DMS114 treated with DMSO at 0.1 percent for 48 hours (cell line): ENCODE data around the gene SLC47A1.
"Not testable (repeated sequence)": the region's sequence is repeated elsewhere in the genome, so short reads cannot be mapped to it uniquely, and the experiment has no call there.

ENCODE experiments used
- DNase-seq: peaks from one replicate; lab custom pipeline; 2025; ENCODE audit not compliant: unreplicated experiment; lab: John Stamatoyannopoulos, UW

SLC47A1 gene

DNA sequence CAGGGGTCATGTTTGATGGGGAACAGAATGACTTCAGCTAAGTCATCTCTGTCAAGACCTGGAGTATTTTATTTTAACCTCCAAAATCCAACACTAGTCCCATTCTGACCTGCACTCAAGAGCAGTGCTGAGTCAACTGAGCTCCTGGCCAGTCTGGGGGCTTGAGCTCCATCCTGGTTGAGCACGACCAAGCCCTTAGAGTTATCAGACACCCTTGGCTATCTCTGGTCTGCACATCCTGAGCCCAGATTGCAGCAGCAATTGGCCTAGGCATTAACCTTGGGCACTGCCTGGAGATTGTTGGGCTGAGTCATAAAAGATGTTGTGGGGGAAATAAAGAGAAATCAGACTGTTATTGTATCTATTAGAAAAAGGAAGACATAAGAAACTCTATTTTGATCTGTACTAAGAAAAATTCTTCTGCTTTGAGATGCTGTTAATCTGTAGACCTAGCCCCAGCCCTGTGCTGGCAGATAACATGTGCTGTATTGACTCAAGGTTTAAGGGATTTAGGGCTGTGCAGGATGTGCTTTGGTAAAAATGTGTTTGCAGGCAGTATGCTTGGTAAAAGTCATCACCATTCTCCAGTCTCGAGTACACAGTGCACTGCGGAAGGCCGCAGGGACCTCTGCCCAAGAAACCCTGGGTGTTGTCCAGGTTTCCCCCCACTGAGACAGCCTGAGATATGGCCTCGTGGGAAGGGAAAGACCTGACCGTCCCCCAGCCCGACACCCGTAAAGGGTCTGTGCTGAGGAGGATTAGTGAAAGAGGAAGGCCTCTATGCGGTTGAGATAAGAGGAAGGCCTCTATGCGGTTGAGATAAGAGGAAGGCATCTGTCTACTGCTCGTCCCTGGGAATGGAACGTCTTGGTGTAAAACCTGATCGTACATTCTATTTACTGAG is 14.0 kb upstream of the SLC47A1 start:
- not testable (repeated sequence) for DNase-seq

DNA sequence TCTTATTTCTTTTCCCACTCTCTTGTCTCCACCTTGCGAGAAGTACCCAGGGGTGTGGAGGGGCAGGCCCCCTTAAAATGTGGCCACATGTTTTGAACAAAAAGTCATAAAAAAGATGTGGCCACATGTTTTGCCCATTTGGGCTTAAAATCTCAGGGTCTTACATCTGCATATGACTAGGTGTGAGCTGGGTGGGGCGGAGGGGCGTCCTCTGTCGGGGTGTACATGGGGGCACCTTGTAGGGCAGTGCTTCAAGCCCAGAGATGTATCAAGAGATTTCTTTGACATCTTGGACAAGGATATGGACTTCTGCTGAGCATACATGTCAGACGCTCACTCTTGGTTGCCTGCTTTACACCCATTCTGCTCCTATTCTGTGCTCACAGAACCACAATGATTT is 13.0 kb upstream of the SLC47A1 start:
- no peak for DNase-seq

DNA sequence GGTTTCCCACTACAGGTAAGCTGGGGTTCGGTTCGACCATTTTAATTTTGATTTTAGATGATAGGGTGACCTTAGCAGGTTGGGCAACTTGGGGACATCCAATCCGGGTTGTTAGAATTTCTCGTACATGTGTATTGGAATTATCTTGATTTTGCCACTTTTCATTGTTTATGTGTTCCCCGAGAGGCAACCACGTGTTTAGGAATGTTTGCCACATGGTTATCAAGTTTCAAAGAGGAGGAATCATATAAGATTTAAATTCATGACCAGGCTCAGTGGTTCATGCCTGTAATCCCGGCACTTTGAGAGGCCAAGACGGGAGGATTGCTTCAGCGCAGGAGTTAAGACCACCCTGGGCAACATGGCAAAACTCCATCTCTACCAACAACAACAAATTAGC is 10.0 kb upstream of the SLC47A1 start:
- DNase-seq, result no peak

DNA sequence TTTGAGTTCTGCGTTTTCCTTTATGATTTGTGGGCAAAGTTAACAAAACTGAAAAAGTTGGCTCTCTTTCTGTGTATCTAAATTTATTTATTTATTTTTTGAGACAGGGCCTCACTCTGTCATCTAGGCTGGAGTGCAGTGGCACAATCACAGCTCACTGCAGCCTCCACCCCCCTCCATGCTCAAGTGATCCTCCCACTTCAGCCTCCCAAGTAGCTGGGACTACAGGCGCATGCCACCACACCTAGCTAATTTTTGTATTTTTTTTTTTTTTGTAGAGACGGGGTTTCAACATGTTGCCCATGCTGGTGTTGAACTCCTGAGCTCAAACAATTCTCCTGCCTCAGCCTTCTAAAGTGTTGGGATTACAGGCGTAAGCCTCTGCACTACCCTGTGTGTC is 6.7 kb upstream of the SLC47A1 start:
- not testable (repeated sequence) for DNase-seq

DNA sequence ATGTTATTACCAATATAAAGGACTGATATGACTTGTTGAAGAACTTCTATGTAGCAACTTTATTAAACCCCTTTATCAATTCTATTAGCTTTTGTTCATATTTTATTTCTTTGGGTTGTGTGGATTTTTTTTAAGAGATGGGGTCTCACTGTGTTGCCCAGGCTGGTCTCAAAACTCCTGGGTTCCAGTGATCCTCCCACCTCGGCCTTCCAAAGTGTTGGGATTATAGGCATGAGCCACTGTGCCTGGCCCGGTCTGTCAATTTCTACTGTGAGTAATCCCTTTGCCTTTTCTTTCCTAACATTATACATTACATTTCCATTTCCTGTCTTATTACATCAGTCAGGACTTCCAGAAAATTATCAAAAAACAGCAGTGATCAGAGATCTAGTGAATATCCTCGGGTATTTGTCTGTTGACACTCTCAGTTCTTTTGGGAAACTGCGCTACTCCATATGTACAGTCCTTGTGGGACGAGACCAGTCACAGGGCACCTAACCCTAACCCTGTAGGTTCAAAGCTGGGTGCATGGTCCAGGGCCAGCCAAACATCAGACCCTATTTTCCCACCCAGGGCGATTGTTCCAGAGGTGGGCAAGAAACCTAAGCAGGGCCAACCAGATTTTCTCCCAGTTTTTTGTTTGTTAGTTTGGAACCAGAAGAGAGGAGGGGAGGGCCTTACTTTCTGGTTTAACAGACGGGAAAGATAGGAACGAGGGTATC is 1.7 kb upstream of the SLC47A1 start:
- DNase-seq, result no peak

DNA sequence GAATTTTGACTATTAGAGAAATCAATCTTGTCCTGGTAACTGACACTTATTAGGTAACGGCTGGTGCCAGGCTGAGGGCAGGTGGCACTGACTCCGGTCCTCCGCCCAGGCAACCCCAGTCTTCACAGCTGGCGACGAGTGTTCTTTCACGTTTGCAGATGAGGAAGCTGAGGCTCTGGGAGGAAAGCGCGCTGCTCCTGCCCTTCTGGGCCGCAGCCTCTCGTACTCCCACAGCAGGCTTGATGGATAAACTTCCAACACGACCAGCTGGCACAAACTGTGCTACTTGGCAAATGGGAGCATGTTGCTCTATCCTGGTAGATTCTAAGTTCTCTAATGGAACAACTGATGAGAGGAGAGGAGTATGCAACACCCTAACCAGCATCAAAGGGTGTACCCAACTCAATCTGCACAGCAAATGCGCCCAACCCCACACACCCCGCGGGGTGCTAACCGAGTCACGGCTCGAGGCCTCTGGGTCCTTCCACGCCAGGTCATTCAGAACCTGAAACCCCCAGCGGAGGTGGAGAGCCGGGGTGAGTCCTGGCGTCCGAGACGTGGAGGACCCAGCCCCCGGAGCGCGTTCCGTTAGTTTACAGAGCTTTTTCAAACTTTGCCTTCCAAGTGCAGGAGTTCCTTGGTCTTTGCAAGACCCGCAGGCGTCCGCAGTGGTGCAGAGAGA is 477 bp upstream of the SLC47A1 start:
- DNase-seq, result no peak

DNA sequence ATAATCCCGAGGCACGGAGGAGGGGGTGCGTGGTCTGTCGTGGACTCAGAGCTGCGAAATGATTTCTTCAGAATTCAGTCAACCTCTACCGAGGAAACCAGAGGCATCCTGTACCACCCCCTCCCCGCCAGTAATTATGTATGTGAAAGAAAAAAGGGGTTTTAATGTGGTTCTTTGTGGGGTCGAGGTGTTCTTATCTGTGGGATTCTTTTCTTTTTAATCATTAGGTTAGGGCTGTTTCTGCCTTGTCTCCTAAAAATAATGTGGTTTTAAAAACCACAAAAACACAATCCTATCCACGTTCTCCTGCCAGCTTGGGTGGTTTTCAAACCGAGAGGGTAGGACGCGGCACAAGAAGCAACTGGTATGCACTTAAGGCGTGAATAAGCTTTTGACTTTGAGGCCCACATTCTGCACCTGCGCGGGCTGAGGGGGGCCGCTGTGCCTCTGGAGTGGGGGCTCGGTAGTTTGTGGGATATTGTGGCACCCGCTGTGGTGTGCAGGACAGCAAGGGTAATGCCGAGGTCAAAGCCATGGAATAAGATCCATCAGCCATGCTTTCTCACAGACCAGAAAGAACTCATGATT is 1.0 kb downstream of the SLC47A1 start:
- no peak for DNase-seq

DNA sequence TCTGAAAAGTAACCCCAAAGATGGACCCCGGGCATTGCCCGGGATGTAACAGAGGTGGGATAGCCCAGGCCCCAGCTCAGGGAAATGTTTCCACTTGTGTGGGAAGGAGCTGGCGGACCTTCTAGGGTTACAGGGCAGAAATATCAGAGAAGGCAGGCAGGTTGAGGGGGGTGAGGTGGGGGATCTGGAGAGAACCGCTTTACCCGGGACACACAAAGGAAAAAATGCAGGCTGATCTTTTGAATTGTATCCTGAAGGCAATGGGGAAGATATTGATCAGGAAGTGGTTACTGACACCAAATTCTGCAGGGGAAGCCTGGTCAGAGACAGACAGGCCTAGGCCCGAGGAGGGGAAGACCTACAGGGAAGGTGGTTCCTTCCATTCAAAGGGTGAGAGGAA is 3.5 kb downstream of the SLC47A1 start:
- no peak for DNase-seq

DNA sequence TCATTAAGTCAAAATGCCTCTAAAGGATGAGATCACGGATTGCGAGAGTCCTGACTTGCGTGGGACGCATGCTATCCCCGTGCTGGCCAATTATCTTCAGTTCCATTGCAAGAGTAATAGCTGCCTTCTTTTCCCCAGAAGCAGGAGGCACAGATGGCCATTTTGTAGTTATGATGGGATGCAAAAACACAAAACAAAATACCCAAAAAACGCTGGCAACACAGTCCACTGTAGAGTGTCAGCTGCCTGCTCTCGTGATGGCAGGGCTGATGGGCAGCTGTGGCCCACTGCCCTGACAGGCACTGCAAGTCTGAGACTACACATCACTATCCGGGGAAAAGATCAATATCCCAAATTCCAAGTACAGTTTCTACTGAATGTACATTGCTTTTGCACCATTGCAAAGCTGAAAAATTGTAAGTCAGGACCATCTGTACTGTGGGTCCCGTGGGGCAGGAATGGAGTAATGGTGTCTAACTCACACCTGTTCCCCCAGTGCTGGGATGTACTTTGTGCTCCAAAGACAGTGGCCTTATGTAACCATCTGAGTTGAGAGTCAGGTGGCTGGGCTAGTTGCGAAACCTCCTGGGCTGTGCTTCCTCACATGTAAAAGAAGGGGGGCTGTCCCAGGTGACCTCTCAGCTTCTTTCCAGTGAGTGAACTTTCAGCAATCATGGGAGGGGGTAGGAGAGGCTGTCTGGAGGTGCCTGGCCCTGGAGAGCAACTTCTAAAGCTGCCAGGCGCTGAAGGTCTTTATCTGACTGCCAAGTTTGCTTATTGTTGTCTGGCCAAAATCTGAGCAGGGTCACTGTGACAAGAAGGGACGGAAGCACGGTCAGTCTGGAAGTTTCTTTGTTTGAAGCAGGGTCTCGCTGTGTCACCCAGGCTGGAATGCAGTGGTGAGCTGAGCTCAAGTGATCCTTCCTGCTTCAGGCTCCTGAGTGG is 4.7 kb downstream of the SLC47A1 start:
- no peak for DNase-seq

DNA sequence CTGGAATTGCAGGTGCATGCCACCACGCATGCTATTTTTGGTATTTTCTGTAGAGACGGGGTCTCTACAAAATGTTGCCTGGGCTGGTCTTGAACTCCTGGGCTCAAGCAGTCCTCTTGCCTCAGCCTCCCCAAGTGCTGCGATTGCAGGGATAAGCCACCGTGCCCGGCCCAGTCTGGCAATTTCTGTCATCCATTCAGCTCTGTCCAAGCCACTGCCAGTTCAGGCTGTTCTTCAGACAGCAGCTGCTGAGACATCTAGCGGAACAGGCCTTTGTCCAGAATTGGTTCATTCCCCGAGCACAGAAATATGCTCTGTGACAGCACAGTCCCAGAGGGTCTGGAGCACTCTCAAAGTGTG is 5.4 kb downstream of the SLC47A1 start:
- DNase-seq, result no peak

DNA sequence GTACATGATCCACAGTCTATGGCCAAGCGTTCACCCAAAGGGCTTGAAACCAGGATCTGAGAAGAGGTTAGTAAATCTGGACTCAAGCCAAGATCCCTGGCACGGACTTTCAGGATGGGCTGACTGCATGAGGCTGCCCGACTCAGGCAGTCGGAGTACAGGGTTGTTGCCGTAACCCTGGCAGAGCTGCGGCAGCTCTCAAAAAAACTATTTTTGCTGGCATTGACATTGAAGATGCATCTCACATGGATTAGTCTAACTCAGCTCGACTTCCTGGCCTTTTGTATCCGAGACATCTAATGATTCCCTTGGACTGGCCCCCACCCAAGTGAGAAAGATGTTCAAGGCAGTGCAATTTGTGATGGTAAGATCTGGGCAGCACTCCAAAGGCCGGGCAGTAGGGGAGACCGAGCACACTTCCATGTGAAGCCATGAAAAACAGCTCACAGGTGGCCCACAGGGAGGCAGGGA is 6.2 kb downstream of the SLC47A1 start:
- no peak for DNase-seq

DNA sequence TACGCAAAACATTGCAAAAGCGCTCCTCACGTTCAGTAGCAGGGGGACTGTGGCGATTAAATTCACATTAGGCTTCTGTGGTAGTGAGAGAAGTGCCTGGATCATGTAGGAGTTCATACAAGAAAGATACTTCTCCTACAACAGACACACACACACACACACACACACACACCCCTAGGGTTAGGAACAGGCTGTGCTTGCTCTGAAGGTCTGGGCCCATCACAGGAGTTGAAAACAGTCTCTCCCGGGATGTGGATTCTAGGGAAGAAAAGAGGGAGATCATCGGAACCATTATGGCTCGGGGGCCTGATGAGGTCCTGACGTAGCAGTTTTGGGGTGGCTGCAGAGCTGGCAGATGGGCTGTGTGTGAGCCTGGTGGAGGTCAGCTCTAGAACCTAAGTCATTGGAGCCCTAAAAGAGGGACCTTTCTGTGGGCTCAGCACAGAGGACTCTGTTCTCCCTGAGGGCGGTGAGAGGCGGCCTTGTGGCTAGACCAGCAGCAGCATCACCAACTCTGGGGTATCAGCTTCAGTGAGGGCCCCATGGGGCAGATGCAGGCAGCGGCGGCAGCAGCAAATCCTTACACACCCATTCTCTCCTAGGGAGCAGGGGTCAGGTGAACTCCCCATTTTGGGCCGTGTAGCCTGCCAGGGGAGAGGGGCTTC is 7.2 kb downstream of the SLC47A1 start:
- DNase-seq, result no peak

DNA sequence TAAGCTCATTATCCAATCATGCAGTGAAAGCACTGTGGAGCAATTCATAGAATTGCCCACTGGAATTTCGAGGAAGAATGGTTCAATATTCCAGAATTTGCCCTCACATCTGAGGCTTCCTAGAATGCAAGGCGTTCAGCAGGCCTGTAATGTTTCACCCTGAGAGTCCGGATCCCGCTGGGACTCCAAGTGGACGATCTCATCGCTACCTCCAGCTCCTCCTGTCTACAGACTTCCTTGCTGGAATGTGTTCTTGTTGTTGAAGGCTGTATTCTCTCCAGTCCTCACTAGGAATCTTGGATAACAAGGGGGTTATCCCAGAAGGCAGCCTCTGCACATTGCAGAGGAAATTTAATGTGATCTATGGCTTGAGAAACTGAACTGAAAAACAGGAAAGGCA is 7.8 kb downstream of the SLC47A1 start:
- DNase-seq, result no peak

DNA sequence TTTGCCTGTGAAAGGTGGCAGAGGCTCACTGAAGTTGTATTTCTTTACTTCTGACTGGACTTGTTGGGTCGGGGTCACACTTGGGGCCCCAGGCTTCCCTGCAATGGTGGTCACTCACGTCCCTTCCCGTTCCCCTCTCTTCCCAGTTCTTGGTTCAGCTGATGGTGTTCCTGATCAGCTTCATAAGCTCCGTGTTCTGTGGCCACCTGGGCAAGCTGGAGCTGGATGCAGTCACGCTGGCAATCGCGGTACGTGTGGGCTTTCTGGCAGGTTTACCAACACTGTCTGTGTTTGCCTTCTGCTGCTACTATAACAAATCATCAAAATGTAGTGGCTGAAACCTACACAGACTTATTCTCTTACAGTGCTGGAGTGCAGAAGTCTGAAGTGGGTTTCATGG is 8.6 kb downstream of the SLC47A1 start:
- no peak for DNase-seq

DNA sequence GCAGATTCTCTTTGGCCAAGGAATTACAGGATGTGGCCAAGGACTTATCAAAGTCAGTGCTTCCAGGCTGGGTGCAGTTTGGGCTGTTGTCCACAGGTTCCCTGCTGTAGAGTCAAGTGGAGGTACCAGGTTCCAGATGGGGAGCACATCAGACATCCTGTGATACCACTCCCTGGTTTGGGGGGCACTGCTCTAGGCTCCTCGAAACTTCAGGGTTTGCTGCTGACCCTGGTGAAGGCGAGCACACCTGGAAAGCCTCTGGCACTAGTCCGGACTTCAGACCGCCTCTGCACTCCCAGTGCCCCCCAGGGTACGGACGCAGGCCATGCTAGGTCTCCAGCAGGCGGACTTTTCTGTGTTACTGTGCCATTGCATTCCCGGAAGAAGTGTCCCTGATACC is 10.7 kb downstream of the SLC47A1 start:
- DNase-seq, result no peak

DNA sequence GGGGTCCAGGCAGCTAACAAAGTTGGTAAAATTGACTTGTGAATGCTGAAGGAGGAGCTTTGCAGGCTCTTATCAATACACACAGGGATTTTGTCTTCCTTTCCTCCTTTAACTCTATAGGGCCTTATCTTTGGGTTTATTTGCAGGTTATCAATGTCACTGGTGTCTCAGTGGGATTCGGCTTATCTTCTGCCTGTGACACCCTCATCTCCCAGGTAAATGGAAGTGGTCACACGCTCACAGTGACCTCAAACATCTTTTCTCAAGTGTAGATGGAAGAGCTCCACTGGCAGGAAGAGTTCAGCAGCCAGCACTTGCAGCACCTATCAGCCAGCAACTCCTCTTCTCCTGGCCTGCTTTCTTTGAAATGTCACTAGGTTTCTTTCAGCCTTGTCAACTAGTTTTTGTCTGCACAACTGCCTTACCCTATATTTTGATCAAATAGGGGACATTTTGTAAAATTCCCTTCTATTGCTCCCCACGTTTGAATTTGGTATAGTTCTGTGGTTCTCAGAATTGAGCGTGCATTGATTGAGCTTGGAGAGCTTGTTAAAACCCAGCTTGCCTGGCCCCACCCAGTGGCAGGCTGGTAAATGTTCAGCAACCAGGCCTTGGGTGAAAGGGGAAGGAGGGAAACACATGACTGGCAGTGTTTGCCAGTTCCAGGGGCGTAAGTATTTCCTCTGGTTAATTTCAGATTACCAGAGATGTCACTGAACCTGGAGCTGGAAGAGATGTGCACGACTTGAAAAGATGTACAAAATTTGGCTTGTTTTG is 12.8 kb downstream of the SLC47A1 start:
- DNase-seq, result no peak

DNA sequence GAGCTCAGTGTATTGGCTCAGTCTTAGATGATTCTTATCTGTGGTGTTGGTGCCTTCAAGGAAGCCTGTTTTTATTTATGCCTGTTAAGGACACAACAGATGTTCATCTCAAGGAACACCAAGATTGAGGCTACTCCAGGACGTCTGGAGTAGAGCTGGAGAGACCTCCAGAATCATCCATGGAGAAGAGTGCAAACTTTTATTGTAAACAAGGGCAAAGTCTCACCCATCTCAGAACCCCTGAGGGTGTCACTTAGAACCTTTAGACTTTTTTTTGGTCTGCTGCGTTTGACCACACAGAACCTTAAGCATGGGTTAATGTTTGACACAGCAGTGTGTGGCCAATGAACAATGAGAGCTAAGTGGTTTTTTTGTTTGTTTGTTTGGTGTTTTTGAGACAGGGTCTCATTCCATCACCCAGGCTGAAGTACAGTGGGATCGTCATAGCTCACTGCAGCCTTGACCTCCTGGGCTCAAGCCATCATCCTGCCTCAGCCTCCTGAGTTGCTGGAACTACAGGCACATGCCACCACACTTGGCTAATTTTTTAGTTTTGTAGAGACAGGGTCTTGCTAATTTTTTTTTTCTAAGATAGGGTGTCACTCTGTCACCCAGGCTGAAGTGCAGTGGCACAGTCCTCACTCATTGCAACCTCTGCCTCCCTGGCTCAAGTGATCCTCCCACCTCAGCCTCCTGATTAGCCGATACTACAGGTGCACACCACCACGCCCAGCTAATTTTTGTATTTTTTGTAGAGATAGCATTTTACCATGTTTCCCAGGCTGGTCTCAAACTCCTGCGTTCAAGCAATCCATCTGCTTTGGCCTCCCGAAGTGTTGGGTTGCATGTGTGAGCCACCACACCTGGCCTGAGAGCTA is 16.3 kb downstream of the SLC47A1 start:
- no peak for DNase-seq

DNA sequence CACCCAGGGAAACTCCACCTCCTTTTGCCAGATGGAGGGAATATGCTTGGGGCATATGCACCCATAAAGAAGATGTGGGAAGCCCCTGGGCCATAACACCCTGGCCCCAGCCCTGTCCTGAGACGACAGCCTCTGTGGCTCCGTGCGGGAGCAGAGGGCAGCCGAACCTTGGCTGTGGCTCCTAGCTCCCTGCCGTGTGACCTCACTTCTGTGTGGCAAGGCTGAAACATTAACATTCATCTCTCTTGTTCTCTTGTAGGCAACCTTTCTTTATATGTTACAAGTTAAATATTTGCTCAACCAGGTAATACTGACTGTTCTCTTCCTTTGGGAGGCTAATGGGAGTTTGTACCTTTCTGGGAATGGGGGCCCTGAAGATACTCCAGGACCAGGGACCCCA is 17.5 kb downstream of the SLC47A1 start:
- no peak for DNase-seq
